Aorta (tissue), 5 donors: ENCODE measurements around the gene KLHDC4. TPM values are rescaled to one million over a fixed set of nuclear protein-coding genes. Genes with fewer than 3 reads are reported as not detected.
"Not testable (repeated sequence)": the region's sequence is repeated elsewhere in the genome, so short reads cannot be mapped to it uniquely, and the experiment has no call there.

Experiments used
- ATAC-seq: fragments of 200-7000 bp; cut with Tn5 transposase; one replicate; pipeline ENCODE4 v1.9.1; 2022; ENCODE audit warnings: moderate library complexity; ENCODE audit not compliant: low FRiP score
- DNase-seq, 2 donors: peaks; one replicate each; pipeline ENCODE4 v3.0.0-alpha.2; 2020
- H3K27ac ChIP-seq, 2 donors: one replicate each; pipeline ENCODE4 v1.5.1; 2013; ENCODE audit warnings: low read length in 2 of 2, mild to moderate bottlenecking in 2 of 2, moderate library complexity in 2 of 2, control low read depth in 1 of 2, inconsistent platforms in 1 of 2, low read depth in 1 of 2
- H3K27me3 ChIP-seq, 2 donors: one replicate each; pipeline ENCODE4 v1.6.1; 2013; ENCODE audit warnings: control low read depth in 1 of 2, low read length in 1 of 2, mild to moderate bottlenecking in 1 of 2, moderate library complexity in 1 of 2; ENCODE audit not compliant: insufficient read depth in 2 of 2, control insufficient read depth in 1 of 2
- H3K36me3 ChIP-seq, 2 donors: one replicate each; pipeline ENCODE4 v1.6.1; 2013; ENCODE audit warnings: control low read depth in 1 of 2, low read length in 1 of 2, mild to moderate bottlenecking in 1 of 2; ENCODE audit not compliant: insufficient read depth in 2 of 2, control insufficient read depth in 1 of 2
- H3K4me1 ChIP-seq, 2 donors: one replicate each; pipeline ENCODE4 v1.6.1; 2013; ENCODE audit warnings: low read length in 2 of 2, control low read depth in 1 of 2, mild to moderate bottlenecking in 1 of 2, moderate library complexity in 1 of 2; ENCODE audit not compliant: insufficient read depth in 2 of 2, control insufficient read depth in 1 of 2
- H3K4me3 ChIP-seq, 2 donors: one replicate each; pipeline ENCODE4 v1.5.1; 2013; ENCODE audit warnings: low read length in 2 of 2, control low read depth in 1 of 2, mild to moderate bottlenecking in 1 of 2
- H3K9me3 ChIP-seq: one replicate; pipeline ENCODE4 v1.6.1; 2013; ENCODE audit warnings: mild to moderate bottlenecking, low read length; ENCODE audit not compliant: control insufficient read depth
- WGBS, 2 donors: extraction: QIAGEN DNeasy Blood & Tissue Kit; methylation state at CpG; one replicate each; pipeline ENCODE4 v1.1.7; 2013; 5-methylcytosine and 5-hydroxymethylcytosine counted together
- intact Hi-C, 2 donors: fragments of 100-400 bp; cut with DNase I; formaldehyde crosslinking; loops; one replicate each; pipeline versions ENCODE4 v1.14.2 to v1.15.0; 2022
- polyA plus RNA-seq, 2 donors: library from polyadenylated mRNA; stranded (reverse); fragments of 200-250 nt; gene quantifications; one replicate each; pipeline ENCODE4 v1.2.3, GENCODE V29; 2013
- total RNA-seq, 2 donors: library from RNA; stranded (reverse); fragmentation: NEBNext Ultra II Directional; extraction: Animal tissue kit (Norgen Biotek cat#: 25700); gene quantifications; one replicate each; pipeline ENCODE4 v1.2.1, GENCODE V29; 2021
- donor health status: healthy with polysubstance abuse.
- donor health status: Bipolar disorder and iron deficiency.
- donor health status: DM: no; HTN: no; CAD: no.
- donor health status: DM: no; HTN: no; CAD: no.
- donor health status: DM: yes; HTN: yes; CAD: no.

Gene KLHDC4
- total and polyA plus RNA-seq, 4 donors = 12.0 to 52.3 (median 36.1) TPM

DNA sequence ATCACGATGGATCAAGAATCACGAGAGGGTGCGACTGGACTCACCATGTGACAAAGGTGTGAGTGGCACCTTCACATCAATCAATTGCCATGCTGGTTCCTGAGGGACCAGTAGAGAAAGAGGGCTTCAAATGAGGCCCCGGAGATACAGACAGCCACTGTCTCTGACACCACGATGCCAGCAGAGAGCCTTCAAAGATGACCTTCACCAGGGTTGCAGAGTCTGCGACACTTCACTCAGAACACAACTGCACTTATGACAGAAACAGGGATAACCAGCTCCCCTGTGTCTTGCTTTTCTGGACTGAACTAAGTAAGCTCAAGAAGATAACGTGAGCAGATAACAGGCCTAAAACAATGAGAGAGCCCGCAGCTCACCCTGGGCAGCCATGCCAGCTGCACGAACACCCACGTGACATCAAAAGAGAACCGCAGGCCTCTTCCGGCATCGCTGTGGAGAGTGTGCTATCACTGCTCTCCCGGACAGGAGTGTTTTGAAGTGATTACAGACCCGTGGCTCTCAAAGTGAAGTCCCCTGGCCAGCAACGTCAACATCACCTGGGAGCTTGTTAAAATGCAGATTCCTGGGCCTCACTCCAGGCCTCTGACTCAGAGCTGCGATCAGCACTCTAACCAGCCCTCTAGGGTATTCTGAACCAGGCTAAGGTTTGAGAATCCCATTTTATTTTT lies 36.4 kb downstream of the KLHDC4 start:
- H3K4me3 ChIP-seq = no peak overlapping the region
- 95% methylated on average over 17 of the region's 17 CpGs for WGBS, 2 donors
- H3K36me3 ChIP-seq = peaks cover 0 to 5% of the 10 kb centered on the region in 2 donors
- H3K9me3 ChIP-seq = no peaks in the 10 kb centered on the region
- DNase-seq (no peak), ATAC-seq (no peak)
- H3K4me1 ChIP-seq = no peaks in the 10 kb centered on the region
- no peak overlapping the region for H3K27ac ChIP-seq
- intact Hi-C loops = no loop called here
- no peaks in the 10 kb centered on the region for H3K27me3 ChIP-seq

DNA sequence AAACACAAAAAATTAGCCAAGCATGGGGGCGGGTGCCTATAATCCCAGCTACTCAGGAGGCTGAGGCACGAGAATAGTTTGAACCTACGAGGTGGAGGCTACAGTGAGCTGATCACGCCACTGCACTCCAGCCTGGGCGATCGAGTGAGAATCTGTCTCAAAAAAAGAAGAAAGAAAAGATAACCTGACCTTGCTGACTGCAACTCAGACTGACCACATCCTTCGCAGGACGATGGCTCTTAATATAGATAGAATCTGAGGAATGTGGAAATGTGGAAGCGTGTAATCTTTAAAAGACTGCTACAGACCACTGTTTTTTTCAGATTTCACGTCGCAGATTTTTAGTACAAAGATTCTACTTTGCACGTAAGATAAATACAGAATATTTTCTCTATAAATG lies 37.8 kb downstream of the KLHDC4 start:
- H3K27ac ChIP-seq = no peak overlapping the region
- H3K9me3 ChIP-seq = no peaks in the 10 kb centered on the region
- WGBS, 2 donors = 78 to 81% methylated on average over 12 of the region's 12 CpGs
- no peak overlapping the region for H3K4me3 ChIP-seq
- intact Hi-C loops = no loop called here
- H3K27me3 ChIP-seq = no peaks in the 10 kb centered on the region
- DNase-seq = no peak
- ATAC-seq = no peak
- peaks cover 0 to 5% of the 10 kb centered on the region in 2 donors for H3K36me3 ChIP-seq
- no peaks in the 10 kb centered on the region for H3K4me1 ChIP-seq

DNA sequence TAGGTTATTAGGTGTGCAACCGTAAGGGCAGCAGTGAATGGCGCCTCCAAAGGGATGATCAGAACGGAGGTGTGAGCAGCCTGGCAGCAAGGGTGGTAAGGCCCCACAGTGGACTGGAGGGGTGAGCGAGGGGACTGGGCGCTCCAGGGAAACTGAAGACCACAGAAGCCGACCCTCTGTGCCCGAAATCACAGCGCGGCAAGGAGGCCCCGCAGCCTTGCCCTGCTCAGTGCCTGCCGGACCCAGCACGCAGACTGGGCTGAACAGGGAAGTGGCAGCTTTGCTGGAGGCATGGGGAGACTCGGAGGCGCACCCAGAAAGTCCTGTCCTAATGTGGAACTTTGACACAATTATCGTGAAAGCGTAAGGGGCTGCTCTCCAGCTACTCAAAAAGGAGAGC lies 38.4 kb downstream of the KLHDC4 start:
- intact Hi-C loops = no loop called here
- peaks cover 0 to 5% of the 10 kb centered on the region in 2 donors for H3K36me3 ChIP-seq
- no peaks in the 10 kb centered on the region for H3K4me1 ChIP-seq
- no peak overlapping the region for H3K4me3 ChIP-seq
- WGBS, 2 donors = 95 to 97% methylated on average over 16 of the region's 16 CpGs
- ATAC-seq (no peak), DNase-seq (no peak)
- no peaks in the 10 kb centered on the region for H3K27me3 ChIP-seq
- H3K9me3 ChIP-seq = no peaks in the 10 kb centered on the region
- H3K27ac ChIP-seq = no peak overlapping the region

DNA sequence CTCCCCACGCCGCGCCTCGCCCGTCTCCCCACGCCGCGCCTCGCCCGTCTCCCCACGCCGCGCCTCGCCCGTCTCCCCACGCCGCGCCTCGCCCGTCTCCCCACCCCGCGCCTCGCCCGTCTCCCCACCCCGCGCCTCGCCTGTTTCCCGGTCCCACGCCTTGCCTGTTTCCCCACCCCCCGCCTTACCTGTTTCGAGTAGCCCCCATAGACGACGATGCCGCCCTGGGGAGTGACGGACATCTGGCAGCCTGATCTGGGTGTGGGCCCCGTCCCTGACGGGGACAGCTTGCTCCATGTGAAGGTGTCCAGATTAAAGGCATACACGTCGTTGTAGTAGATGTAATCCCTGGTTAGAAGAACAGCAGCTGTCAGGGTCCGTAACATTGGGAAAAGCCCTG lies 39.2 kb downstream of the KLHDC4 start:
- H3K9me3 ChIP-seq, H3K4me1 ChIP-seq, H3K36me3 ChIP-seq, H3K4me3 ChIP-seq, H3K27me3 ChIP-seq, DNase-seq, H3K27ac ChIP-seq, ATAC-seq, intact Hi-C loops: not testable (repeated sequence)
- WGBS, 2 donors = 95 to 96% methylated on average over 25 to 32 of the region's 40 CpGs

DNA sequence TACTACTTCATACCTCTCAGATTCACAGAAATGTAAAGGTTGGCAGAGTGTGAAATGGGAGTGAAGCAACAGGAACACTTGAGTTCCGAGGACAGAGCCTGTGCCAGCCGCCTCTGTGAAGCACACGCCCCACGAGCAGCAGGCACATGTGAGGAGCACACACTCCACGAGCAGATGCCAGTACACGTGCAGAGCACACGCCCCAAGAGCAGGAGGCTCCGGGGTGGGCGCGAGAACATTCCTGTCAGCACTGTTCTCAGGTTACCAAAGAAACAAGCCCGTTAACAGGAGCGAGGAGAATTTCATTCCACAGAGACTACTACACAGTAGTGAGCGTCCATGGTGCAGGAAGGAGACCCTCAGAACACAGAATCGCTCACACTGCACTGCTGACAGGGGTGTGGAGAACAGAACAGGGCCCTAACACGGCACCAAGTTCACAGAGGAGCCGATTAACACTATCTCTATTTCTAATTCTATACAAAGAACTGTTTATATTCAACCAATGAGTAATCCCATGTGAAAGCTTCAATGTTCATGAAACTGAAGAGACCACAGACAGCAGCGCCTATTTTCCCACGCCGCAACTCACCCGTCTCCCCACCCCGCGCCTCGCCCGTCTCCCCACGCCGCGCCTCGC lies 40.1 kb downstream of the KLHDC4 start:
- Histone ChIP-seq H3K4me3 (no peak overlapping the region), H3K9me3 (no peaks in the 10 kb centered on the region), H3K27me3 (no peaks in the 10 kb centered on the region), H3K27ac (no peak overlapping the region), H3K36me3 (peaks cover 0 to 5% of the 10 kb centered on the region in 2 donors), H3K4me1 (no peaks in the 10 kb centered on the region)
- DNase-seq (no peak), ATAC-seq (no peak)
- WGBS, 2 donors = 74 to 84% methylated on average over 20 to 28 of the region's 28 CpGs
- intact Hi-C loops = no loop called here

DNA sequence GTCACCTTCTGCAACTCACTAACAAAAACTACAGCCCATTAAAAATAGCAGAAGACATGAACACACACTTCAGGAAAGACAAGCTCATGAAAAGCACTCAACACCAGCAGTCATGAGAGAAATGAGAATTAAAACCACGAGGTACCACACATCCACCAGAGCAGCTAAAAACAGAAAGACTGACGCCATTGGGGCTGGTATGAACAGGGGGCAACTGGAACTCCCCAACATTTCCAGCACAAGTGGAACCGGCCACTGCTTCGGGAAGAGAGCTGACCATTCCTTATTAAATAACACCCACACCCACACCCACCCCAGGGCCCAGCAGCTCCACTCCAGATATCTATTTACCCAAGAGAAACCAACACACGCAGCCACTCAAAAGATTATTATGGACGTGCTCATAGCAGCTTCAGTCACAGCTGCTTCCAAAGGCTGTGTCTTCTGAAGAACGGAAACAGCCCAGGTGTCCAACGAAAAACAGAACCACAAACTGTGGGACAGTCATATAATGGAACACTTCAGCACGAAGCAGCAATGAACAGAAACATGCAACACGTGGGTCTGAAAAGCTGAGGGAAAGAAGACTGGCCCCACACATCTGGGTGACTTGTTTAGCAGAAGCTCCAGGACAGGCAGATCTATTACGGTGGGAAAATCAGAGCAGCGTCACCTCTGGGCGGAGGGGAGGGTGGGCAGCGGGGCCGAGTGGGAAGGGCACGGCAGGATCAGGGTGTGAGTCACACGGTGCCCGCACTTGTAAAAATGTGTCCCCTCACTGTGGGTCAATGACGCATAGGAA lies 41.1 kb downstream of the KLHDC4 start:
- peaks cover 0 to 5% of the 10 kb centered on the region in 2 donors for H3K36me3 ChIP-seq

DNA sequence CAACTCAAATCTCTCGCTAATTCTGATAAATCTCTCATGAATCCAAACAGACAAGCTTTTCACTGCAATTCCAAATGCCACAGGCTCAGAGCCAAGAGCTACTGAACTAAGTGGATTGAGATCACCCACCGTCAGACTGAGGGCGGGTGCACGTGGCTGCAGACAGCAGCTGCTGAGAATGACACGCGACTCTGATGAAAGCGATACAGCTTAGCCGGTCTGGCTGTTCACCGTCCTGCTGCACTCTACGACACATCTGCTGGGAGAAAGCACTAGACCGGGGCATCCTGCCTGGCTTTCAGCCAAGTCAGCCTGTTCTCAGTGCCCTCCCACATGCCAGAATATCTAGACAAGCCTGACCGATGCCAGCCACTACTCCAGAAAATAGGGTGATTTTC lies 42.6 kb downstream of the KLHDC4 start:
- Histone ChIP-seq H3K36me3 (no peaks in the 10 kb centered on the region), H3K9me3 (no peaks in the 10 kb centered on the region), H3K4me3 (no peak overlapping the region), H3K4me1 (no peaks in the 10 kb centered on the region), H3K27ac (no peak overlapping the region), H3K27me3 (no peaks in the 10 kb centered on the region)
- no peak for DNase-seq
- intact Hi-C loops = no loop called here
- ATAC-seq = peak; percentile 15
- WGBS, 2 donors = 33 to 41% methylated on average over 12 of the region's 12 CpGs

More for the DNA sequence above, 41.1 kb downstream of the KLHDC4 start:
- Histone ChIP-seq H3K4me1 (no peaks in the 10 kb centered on the region), H3K27ac (no peak overlapping the region), H3K9me3 (no peaks in the 10 kb centered on the region), H3K27me3 (no peaks in the 10 kb centered on the region), H3K4me3 (no peak overlapping the region)
- DNase-seq (no peak), ATAC-seq (no peak)
- intact Hi-C loops = no loop called here
- WGBS, 2 donors = 92 to 94% methylated on average over 19 of the region's 19 CpGs

DNA sequence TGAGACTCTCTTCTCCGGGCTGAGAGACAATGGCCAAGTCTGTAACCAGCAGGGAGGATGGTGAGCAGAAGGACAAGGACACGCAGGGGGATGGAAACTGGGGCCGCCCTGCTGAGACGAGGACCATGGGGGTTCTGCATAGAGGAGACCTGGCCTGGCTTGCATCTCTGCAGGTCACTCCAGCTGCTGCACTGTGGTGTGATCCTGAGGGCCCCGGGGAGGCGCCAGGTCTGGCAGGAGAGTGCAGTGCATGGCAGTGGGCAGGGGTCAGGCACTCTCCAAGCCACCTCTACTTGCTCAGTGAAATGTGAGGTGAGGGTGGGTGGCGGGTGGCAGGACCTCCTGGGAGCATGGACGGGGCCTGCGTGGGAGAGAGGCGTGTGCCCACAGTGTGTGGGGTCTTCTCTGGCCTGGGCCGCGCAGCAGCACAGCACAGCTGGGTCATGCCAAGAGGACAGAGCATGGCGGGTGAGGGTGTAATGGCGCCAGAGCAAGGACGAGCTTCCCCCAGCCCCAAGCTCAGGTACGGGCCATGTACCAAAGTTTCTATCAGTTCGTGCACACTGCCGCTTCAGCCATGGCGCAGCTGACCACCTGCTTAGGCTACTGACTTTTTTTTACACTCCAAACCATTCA lies 43.1 kb downstream of the KLHDC4 start:
- H3K4me1 ChIP-seq = no peaks in the 10 kb centered on the region
- no peak overlapping the region for H3K4me3 ChIP-seq
- DNase-seq (no peak), ATAC-seq (peak; percentile 19)
- WGBS, 2 donors = 94% methylated on average over 19 of the region's 19 CpGs
- no peaks in the 10 kb centered on the region for H3K36me3 ChIP-seq
- H3K27ac ChIP-seq = no peak overlapping the region
- intact Hi-C loops = no loop called here
- no peaks in the 10 kb centered on the region for H3K9me3 ChIP-seq
- no peaks in the 10 kb centered on the region for H3K27me3 ChIP-seq
